ENCODE data around the gene FOSL2.
"Not testable (repeated sequence)": the region's sequence is repeated elsewhere in the genome, so short reads cannot be mapped to it uniquely, and the experiment has no call there.

Gene FOSL2

GRCh38 chr2:28357055-28357454, 35.6 kb upstream of the FOSL2 start:
- DNase-seq (ENCODE audit: low read depth), result no peak

GRCh38 chr2:28357948-28358667, 34.5 kb upstream of the FOSL2 start:
- DNase-seq (ENCODE audit: low read depth), result no peak

DNA sequence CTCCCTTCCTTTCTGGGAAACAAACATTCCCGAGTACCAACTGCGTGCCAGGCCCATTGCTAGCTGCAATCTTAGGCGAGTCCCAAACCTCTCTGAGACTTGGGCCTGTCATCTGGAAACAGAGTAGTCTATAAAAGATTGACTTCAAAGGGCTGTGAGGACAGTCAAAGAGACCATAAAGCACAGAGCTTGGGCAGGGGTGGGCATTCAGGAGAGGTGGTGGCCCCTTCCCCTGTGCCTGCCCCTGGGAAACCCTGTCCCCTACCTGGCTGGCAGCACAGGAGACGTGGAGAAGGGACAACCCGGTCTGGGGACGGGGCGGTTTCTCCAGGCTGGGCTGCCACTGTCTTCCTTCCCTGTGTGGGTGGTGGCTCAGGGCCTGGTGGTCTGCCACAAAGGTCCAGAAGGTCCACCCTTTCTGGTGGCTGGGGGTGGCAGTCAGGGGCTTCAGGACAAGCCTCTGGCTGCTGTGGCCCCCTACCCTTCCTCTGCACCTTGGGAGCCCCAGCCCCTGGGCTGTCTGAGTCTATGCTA, 33.9 kb upstream of the FOSL2 start:
- DNase-seq (ENCODE audit: low read depth), result no peak

DNA sequence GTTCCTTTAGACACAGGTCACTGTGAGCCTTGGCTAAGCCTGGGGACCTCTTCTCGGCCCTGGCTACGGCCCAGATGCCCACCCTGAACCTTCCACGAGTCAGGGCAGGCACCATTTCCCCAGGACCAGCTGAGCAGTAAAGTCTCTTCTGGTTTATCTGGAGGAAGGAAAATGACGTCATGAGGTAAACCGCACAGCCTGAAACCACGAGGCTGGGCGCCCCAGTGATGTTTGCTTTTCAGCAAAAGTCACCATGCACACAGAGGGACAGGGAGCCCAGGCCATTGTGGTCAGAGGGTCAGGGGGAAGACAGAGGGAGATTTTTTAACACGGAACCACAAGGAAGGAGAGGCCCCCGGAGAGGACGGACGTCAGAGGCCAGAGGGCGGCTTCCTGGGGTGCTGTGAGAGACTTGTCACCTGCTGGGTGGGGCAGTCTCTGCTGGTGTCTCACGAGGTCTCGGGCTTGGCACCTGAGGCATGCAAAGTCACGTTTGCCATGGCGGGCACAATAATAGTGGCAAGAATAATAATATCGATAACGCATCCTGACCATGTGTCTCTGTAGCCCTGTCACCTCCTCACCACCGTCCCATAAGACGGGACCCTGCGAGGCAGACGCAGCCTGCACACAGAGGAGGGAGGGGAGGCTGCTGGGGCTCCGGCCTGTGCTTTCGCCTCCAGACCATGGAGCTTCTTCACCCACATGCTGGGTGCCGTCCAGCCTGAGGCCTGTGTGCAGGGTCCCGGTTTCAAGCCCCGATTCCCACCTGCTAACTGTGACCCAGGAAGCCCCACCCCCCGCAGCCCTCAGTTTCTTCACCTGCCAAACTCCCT, 33.2 kb upstream of the FOSL2 start:
- no peak for DNase-seq (ENCODE audit: low read depth)

DNA sequence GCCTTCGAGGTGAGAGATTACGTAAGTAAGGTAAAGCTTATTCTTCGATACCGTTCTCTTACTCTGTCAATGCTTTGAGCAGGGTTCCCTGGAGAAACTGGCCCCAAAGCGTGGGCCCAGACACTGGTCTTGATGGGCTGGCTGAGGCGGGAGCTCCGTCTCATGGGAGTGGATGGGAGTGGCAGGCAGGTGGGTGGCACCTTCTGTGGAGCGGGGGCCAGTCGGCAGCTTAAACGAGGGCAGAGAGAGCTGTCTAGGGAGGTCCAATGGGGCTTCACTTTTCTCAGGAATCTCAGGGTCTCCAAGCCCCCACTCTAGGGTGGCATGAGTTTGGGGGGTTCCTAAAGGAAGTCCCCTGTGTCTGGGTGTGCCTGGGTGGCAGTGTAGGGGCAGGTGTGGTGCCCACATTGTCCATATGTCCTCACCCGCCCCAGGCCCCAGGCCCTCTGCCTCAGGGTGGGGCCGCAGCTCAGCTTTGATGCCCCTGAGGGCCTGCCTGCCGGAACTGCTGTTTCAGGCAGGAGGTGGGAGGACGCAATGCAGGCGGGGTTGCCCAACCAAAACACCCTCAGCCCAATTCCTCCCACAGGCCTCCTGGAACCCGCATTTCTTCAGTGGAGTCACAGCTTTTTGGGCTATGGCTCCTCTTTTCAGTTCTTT, 32.5 kb upstream of the FOSL2 start:
- DNase-seq (ENCODE audit: low read depth), result no peak

- DNase-seq (ENCODE audit: low read depth), result no peak
These were observed 31.9 kb upstream of the FOSL2 start for GRCh38 chr2:28360718-28361293.

- no peak for DNase-seq (ENCODE audit: low read depth)
These were observed 30.5 kb upstream of the FOSL2 start for GRCh38 chr2:28361991-28362710.

- no peak for DNase-seq (ENCODE audit: low read depth)
These were observed 29.6 kb upstream of the FOSL2 start for GRCh38 chr2:28362991-28363521.

GRCh38 chr2:28363686-28364280, 28.9 kb upstream of the FOSL2 start:
- DNase-seq (ENCODE audit: low read depth), result no peak

DNA sequence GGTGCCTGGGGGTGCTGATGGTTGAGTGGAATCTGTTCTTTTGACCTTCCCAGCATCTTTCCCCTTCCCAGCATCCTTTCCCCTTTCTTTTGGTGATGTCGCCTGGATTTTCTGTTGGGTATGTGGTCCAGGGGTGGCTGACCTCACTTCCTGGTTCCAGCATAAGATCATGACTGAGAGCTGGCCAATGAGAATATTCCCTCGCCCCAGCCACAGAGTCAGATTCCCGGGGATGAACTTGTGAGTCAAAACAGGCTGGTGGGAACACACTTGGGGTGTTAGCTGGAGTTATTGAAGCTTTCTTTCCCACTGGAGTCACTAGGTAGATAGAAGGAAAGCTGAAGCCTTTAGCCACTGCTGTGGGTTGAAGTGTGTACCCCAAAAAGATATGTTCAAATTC, 28.0 kb upstream of the FOSL2 start:
- DNase-seq (ENCODE audit: low read depth), result no peak

DNA sequence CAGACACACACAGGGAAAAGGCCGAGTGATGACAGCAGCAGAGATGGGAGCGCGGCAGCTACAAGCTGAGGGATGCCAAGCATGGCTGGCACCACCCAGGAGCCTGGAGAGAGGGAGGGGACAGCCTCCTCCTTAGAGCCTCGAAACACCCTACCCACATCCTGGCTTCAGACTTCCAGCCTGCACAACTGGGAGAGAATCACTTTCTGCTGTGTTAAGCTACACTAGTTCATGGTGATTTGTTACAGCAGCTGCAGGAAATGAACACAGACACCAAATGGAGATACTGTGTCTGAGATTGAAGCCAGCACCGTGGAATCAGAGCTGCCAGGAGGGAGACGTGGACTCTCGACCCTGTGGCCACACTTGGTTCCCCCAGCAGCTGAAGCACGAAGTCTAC, 27.5 kb upstream of the FOSL2 start:
- no peak for DNase-seq (ENCODE audit: low read depth)

DNA sequence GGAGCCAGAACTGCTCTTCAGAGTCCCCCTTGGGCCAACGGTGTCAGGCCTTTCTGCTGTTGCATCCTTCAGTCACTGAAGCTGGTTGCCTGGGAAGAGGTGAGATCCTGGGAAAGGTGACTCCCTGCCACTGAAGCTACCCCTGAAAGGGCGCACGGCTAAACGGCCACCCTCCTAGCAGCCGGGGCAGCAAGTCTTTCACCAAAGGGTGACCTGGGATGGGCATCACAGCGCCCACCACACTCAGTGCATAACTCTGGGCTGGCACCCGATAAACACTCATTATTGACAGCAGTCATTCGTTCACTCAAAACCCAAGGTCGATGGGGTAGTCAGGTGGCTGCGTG, 26.5 kb upstream of the FOSL2 start:
- DNase-seq (ENCODE audit: low read depth), result no peak

DNA sequence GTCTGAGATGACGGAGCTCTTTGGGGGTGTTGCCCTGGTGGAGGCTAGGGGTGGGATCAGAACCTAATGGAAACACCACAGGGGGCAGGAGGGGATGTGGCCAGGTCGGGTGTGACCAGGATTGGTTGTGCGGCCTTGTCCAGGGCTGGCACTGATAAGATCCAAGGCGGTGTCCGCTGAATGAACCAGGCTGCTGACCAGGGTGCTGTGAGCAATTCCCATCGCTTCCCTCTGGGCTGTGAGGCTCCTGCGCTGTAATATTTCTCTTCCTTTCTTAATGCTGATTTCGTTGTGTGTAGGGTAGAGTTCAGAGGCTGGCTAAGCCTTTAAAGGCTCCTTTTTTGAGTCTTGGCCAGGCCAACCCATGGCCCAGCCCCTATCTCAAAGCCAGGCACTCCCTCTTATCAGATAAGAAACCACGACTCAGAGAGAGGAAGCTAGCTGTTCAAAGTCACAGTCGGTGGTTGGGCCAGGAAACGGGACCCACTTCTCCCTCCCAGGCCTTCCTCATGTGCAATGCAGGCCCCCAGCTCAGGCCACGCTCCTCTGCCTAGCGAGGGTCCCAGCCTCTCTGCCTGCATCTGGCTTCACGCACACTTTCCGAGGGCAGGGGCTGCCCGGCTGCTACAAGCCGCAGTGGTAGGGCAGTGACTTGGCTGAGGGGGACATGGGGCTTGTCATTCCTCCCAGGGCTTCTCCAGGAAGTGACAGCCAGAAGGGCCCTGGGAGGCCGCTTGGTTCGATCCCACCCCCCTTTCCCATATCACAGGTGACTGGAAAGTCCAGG, 26.0 kb upstream of the FOSL2 start:
- no peak for DNase-seq (ENCODE audit: low read depth)

DNA sequence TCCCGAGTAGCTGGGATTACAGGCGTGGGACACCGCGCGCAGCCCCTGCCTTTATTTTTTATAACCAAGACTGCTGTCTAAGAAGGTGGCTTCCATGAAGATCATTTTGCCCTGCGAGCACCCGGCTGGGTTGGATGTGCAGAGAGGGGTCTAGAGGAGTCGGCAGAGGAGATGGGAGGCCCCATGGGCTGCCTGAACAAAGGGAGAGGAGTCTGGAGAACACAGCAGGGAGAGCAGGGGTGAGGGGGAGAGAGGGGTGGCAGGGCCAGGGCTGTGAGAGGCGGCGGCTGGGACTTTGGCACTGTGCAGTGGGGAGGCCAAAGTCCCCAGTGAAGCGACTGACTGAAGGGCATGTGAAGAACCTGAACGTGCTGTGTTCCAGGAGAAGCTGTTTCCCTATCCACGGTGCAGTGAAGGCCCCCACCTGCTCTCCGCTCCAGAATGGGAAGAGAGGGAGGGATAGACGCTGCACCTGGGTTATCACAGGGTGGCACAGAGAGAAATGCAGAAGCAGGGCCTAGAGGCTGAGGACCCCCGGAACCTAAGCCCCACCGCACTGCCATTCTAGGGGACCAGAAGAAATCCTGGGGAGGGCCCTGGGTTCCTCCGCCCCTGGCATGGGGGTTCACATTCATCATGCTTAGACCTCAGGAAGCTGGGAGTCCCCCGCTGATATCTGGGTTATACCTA, 24.8 kb upstream of the FOSL2 start:
- DNase-seq (ENCODE audit: low read depth), result no peak

- no peak for DNase-seq (ENCODE audit: low read depth)
These were observed 24.3 kb upstream of the FOSL2 start for GRCh38 chr2:28368357-28368798.

GRCh38 chr2:28369358-28369757, 23.3 kb upstream of the FOSL2 start:
- DNase-seq (ENCODE audit: low read depth), result no peak

DNA sequence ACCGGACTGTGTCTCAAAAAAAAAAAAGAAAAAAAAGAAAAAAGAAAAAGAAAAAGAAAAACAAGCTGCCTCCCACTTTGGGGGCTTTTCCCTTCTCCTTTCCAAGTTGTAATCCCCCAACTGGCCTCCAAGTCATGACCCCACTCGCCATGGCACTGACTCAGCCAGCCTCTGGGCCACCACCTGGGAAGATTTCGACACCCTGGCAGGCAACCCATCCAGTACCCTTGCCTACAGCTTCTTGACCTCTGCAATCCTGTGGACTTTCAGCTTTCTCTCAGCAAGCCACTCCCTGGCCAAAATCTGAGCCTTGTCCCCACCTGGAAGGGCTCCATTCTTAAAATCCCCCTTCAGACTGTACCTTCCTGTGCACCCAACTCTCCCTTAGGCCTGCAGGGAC, 22.3 kb upstream of the FOSL2 start:
- DNase-seq (ENCODE audit: low read depth), result no peak

GRCh38 chr2:28371728-28372127, 20.9 kb upstream of the FOSL2 start:
- DNase-seq (ENCODE audit: low read depth), result not testable (repeated sequence)

- DNase-seq (ENCODE audit: low read depth), result no peak
These were observed 18.8 kb upstream of the FOSL2 start for GRCh38 chr2:28373854-28374253.

DNA sequence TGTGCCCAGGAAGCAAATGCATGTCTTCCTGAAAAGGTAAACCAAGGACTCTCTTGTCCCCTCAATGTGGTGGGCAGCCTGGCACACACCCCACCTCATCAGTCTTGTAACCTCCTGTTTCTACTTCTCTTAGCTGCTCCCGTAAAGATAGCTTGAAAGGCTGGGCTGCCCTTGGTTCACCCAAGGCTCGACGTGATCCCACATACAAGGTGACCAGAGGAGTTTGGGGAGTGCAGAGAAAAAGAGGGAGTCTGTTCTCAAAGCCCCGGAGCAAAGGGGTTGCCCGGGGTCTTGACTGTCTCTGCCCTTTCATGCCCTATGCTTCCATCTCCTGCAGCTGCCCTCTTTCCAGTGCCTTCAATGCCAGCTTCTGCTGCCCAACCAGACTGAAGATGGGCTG, 18.3 kb upstream of the FOSL2 start:
- DNase-seq (ENCODE audit: low read depth), result no peak

All from GM04503 (cell line).